ENCODE data around the gene INPP5B.
A peak's percentile ranks its signal among the peaks of the same experiment; 100 is the strongest.
"Not testable (repeated sequence)": the region's sequence is repeated elsewhere in the genome, so short reads cannot be mapped to it uniquely, and the experiment has no call there.

INPP5B gene

DNA sequence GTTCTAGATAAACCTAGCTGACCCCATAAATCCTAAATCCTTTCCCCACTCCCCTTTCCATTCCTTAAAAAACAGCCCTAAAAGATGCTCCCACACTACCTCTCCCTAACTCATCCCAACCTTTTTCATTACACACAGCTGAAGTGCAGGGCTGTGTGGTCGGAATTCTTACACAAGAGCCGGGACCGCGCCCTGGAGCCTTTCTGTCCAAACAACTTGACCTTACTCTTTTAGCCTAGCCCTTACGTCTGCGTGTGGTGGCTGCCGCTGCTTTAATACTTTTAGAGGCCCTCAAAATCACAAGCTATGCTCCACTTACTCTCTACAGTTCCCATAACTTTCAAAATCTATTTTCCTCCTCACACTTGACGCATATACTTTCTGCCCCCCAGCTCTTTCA, 36.0 kb downstream of the INPP5B start:
- DNase-seq: not testable (repeated sequence)

DNA sequence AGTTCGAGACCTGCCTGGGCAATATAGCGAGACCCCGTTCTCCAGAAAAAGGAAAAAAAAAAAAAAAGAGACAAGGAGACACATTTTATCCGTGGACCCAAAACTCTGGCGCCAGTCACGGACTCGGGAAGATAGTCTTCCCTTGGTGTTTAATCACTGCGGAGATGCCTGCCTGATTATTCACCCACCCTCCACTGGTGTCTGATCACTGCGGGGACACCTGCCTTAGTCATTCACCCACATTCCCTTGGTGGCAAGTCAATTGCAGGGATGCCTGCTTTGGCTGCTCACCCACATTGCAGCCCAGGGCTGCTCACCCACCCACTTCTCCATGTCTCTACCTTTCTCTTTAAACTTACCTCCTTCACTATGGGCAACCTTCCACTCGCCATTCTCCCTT, 38.3 kb downstream of the INPP5B start:
- DNase-seq: not testable (repeated sequence)

DNA sequence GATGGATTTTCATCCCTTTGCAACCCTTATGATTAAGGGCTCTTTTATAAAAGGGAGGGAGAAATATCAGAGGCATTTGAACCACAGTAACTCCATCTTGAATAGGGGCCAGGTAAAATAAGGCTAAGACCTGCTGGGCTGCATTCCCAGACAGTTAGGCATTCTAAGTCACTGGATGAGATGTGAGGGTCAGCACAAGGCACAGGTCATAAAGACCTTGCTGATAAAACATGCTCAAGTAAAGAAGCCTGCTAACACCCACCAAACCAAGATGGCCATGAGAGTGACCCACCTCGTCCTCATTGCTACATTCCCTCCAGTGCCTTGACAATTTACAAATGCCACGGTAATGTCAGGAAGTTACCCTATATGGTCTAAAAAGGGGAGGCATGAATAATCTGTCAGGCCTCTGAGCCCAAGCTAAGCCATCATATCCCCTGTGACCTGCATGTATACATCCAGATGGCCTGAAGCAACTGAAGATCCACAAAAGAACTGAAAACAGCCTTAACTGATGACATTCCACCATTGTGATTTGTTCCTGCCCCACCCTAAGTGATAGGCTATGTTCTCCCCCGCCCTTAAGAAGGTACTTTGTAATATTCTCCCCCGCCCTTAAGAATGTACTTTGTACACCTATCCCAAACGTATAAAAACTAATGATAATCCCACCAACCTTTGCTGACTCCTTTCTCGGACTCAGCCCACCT, 39.3 kb downstream of the INPP5B start:
- not testable (repeated sequence) for DNase-seq

DNA sequence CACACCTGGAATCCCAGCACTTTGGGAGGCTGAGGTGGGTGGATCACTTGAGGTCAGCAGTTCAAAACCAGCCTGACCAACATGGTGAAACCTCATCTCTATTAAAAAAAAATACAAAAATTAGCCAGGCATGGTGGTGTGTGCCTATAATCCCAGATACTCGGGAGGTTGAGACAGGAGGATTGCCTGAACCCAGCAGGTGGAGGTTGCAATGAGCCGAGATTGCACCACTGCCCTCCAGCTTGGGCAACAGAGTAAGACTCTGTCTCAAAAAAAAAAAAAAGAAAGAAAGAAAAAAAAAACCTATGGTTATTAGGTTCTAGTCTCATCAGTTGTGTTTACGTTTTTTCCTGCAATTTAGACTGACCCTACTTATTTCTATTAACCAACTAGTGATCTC, 40.3 kb downstream of the INPP5B start:
- DNase-seq: not testable (repeated sequence)

DNA sequence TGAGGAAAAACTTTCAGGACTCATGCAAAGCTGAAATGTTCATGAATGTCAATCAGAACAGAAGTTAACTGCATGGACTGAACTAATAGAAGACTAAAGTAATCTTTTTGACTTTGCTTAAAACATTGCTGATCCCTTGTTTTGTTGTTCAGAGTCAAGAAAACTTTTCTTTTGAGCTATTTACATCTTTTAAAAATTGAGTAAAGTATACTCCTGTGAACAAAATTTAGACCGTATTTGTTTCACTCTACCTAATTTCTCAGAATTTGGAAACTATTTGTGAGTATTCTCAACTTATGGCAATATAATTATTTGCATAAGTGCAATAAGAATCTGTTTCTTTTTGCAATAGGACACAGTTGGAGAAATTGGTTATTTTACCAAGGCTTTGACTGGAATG, 41.1 kb downstream of the INPP5B start:
- DNase-seq: peak; percentile 51

DNA sequence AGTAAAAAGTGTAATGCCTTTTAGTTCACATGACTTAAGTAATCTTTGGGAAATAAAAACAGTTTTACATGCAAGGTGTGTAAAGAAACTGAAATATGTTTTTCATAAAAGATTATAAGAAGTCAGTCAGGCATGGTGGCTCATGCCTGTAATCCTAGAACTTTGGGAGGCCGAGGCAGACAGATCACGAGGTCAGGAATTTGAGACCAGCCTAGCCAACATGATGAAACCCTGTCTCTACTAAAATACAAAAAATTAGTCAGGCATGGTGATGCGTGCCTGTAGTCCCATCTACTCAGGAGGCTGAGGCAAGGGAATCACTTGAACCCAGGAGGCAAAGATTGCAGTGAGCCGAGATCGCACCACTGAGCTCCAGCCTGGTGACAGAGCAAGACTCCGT, 42.9 kb downstream of the INPP5B start:
- DNase-seq: not testable (repeated sequence)

DNA sequence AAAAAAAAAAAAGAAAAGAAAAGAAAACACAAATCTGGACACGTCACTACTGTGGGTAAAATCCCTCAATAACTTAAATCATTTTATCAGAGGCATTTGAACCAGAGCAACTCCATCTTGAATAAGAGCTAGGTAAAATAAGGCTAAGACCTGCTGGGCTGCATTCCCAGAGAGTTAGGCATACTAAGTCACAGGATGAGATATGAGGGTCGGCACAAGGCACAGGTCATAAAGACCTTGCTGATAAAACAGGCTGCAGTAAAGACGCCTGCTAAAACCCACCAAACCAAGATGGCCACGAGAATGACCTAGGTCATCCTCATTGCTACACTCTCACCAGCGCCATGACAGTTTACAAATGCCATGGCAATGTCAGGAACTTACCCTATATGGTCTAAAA, 43.9 kb downstream of the INPP5B start:
- no peak for DNase-seq

DNA sequence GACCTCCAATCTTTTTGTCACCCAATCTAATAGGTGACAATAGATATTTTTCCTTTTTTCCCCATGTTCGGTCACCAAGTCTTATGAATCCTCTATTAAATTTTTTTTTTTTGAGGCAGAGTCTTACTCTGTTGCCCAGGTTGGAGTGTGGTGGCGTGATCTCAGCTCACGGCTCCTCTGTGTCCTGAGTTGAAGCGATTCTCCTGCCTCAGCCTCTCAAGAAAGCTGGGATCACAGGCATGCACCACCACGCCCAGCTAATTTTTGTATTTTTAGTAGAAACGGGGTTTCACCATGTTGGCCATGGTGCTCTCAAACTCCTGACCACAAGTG, 45.0 kb downstream of the INPP5B start:
- no peak for DNase-seq

DNA sequence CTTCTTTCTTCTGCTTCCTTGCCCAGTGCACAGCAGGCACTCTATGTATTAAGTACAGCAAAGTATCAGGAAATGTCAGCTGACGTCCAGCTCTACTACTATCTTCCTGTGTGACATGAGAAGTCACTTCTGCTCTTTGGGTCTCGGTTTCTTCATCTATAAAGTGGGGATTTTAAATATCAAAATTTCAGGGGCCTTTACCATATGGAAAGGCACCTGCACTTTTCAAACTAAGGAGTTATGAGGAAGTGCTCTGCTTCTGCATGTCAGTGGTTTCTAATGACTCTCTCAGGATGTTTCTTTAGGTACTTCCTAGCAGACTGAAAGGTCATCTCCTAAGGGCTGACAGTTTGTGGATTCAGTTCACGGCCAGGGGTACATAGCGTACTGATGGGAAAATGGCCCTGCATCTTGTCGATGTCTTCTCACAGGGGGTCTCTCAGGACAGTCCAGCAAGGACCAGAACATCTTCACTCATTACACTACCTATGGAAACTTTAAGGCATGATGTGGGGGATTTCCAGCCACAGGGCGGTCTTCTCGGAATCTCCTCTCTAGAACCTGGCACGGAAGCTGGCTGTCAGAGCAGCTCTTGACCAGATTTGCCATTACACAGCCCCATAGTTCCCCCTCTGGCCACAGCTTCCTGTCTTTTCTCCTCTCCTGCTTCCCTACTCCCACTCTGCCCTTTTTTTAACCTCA, 45.5 kb downstream of the INPP5B start:
- DNase-seq: no peak

DNA sequence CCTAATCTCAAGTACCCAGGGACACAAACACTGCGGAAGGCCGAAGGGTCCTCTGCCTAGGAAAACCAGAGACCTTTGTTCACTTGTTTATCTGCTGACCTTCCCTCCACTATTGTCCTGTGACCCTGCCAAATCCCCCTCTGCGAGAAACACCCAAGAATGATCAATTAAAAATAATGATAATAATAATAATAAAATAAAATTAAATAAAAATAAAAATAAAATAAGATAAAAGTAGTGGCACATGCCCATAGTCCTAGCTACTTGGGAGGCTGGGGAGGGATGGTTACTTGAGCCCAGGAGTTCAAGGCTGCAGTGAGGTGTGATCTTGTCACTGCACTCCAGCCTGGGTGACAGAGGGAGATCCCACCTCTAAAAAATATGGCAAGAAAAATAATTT, 49.3 kb downstream of the INPP5B start:
- DNase-seq: not testable (repeated sequence)

DNA sequence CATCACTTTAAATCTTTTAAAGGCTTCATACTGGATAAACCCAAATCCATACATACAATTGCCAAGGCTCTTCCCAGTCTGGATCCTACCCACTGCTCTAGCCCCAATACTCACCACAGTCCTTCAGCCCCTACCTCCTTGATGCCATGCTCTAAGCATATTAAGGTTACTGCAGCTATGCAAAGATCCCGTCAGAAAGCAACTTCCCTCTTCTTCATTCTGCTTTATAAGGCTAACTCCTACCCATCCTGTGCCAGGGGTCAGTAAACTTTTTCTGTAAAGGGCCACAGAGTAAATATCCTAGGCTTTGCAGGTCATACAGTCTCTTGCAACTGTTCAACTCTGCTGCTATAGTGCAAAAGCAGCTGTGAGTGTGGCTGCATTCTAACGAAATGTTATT, 53.2 kb downstream of the INPP5B start:
- DNase-seq: no peak

DNA sequence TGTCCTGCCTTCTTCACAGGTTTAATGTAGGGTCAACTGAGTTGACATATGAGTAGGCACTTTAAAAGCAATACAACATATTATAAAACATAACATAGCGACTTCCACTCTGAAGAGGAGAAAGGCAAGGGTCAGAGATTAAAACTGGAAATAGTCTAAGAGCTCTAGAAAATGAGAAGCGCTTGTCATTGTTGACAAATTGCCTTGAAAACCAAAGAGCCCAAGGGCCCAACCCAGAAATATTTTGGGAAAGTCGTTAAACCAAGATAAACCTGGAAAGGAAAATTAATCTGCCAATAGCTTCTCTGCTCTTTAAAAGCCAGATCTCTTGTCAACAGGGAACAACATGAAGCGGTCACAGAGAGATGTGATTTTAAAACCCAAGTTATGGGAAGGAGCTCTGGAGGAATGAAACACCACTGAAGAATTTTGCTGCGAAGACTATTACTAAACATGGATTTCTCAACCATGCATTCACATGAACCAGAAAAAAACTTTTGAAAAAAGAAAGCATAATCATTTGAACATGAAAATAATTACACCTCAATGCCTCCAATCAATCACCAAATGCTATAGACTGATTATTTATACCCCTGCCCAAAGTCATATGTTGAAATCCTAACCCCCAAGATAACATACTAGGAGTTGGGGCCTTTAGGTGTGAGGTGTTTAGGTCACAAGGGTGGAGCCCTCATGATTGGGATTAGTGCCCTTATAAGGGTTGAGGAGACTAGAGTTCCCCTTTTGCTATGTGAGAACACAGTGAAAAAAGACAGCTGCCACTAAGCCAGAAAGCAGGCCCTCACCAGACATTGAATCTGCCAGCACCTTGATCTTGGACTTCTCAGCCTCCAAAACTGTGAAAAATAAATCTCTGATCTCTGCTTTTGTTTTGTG, 54.5 kb downstream of the INPP5B start:
- peak; percentile 32 for DNase-seq

DNA sequence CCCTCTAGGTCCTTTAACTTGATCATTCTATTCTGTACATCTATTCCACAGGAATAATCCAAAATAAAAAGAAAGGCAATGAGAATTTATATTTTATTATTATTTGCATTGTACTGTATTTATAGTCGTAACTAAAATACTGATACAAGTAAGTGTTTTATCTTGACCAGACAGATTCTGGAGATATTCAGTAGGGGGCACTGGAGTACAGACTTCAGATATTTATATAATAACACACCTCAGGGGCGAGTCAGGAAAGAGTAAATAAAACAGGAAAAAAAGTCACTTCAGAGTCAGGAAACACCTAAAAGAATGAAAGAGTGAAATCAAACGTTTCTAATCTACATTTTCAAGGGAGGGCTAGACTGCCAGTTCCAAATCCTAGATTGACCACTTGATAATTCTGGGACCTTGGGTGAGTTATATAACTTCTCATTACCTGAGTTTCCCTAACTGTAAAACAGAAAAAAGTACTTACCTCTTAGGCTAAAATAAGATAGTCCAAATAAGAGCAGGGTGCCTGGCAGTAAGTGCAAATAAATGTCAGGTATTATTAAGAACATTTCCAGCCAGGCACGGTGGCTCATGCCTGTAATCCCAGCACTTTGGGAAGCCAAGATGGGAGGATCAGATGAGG, 56.4 kb downstream of the INPP5B start:
- DNase-seq: peak; percentile 76

DNA sequence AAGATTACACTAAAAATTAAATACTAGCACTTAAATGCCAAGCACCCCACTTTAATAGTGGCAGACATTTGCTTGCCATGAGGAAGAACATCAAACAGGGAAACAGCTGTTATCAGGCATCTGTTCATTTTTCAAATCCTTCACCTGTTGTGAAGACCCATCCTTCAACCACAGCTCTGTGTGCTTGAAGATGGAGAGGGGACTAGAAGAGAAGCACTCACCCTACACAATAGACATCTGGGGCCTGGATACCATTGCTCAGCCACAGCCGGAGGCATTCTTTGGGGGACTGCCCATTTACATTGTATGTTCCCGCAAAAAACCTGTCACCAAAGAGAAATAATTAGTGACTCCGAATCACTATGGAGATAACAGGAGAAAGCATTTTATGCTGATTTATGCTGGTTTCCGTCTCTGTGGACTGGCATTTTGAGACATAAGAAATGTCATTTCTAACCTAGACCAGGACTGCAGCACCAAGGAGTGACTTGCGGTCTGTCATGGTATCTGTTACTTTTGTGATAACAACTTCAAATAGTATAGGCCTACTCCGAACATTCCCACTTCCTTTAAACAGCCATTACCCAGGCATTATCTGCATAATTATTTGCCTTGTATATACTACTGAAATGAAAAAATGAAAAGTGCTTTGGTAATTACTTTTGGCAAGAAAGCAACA, 58.7 kb downstream of the INPP5B start:
- peak; percentile 63 for DNase-seq

DNA sequence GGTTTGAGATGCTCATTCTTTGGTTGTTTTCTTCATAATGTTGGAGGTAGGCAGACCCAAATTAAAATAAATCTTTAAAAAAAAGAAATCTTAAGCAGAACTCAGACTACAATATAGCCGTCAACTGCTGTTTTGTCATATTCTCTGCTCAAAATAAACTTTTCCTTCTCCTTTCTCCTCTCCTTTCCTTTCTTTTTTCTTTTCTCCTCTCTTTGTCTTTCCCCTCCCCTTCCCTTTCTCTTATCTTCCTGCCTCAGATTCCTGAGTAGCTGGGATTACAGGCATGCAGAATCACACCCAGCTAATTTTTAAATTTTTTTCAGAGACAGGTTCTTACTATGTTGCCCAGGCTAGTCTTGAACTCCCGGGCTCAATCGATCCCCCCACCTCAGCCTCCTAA, 62.7 kb downstream of the INPP5B start:
- DNase-seq: no peak

DNA sequence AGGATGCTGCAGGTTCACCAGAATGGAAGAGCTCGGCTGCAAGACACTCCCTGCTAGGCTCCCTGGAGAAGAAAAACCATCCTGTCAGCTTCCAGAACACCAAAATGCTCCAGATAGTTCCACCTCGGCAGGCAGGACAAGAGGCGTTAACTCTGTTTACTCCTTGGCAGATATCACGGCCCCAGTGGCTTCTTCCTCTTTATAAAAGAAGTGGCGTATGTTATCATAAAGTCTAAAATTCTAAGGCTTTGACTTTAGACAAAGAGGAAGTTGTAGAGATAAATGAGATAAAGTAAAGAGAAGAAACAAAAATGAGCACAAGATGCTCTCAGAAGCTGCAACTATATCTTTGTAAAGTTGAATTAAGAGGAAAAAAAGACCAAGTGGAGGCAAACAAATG, 63.2 kb downstream of the INPP5B start:
- DNase-seq: peak; percentile 62

DNA sequence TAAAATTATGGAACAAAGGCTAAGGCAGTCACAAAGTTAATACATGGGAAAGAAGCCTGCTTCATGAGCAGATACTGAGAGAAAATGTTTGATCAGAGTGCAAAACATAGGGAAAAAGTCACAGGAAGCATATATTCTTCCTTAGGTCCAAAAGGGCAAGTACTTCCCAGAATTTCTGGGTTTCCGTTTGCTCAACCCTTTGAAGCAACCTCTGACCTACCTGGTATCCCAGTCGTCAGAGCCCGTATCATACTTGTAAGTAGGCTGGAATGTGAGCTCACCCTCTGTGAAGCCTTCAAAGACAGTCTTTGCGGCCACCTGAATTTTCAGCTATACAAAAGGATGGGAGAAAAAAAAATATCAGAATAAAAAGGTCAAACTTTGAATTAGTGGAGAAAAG, 67.0 kb downstream of the INPP5B start:
- no peak for DNase-seq

DNA sequence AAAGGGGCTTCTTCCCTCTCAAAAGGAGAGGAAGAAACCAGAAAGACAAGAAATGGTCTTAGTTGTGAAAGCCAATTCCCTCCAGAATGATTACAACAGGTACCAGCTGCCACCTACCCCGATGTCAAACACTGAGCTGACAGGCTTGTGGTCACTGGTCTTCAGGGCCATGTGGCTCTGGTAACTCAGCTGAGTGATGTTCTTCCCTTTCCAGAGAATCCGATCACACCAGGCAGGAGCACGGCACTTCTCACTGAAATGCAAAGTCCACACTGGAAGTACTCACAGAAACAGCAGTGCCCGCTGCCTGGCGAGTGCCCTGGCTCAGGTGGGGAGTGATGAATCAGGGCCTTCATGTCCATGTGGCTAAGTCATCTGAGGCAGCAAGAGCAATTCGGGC, 68.8 kb downstream of the INPP5B start:
- no peak for DNase-seq

DNA sequence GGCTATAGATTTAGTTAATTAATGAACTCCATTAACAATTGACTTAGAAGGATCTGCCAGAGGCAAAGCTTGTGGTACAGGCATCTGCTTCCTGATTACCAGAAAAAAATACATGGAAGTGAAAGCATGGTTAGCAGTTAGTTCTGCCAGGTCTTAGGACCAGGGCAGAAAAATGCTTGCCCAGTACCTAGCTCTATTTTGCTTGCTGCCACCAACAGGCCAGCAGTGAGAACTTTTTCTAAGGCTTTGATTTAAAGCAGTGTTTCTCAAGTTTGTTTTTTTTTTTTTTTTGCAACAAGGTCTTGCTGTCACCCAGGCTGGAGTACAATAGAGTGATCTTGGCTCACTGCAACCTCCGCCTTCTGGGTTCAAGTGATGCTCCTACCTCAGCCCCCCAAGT, 71.0 kb downstream of the INPP5B start:
- no peak for DNase-seq

DNA sequence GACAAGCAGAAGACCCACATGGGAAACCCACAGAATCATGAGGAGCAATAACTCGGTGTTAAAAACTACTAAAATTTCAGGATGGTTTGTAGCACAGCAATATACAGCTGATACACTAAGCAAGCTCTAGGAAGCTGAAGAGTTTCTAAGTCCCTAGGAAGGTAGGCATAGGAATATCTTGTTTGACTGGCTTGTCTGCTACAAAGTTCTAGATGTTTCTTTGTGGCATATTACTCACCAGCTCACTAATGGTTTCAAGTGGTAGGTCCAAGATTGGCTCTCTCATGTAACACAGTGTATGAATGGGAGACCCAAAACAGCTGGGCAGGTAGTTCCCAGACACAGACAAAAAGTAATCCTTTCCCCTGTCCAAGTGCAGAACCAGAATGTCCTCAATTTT, 74.2 kb downstream of the INPP5B start:
- no peak for DNase-seq

DNA sequence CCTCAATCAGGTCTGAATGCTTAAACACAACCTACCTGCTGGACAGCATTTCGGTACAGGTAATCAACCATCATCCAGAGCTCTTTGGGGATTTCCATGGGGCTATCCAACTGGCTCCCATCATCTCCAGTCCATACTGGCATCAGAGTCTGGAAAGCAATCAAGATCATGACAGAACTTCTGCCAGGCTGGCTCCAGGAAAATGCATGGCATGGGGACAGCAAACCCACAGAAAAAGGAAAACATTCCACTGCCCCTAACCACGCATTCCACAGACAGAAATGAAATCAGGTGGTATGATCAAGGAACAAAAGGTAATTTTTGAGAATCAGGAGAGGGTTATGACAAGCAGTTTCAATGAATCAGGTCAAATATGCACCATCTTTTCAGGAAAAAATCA, 78.4 kb downstream of the INPP5B start:
- DNase-seq: no peak

DNA sequence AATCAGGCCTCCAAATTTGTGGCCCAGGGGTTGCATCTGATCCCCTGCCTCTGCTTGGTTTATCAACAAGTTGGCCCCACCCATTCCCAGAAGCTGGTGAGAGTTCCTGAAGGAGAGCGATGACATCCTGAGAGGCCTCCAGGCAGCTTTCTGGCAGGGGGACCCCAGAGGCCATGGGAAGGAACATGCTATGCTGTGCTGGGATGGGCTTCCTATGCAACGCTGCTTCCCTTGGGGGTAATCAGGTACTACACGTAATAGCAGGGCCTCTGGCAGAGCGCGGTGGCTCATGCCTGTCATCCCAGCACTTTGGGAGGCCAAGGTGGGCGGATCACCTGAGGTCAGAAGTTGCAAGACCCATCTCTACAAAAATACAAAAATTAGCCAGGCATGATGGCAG, 79.1 kb downstream of the INPP5B start:
- DNase-seq: no peak

DNA sequence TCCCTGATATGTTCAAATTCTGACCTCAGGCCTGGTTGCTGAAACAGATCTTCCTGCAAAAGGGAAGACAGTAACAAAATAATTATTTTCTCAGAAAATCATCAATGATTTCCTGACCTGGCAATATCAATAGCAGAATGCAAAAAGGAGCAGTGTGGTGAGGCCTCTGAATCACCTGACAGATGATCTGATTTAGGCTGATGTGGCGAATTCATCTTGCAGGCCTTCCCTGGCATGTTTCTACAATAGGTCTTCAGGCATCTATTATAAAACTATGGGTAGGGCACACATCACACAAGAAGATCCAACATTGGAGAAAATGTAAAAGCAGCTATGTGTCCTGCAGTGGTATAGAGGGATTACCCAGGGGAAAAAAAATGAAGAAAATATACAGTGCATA, 80.4 kb downstream of the INPP5B start:
- DNase-seq: no peak
